IMR-90 (cell line): ENCODE measurements around the gene LRRC47. TPM values are rescaled to one million over a fixed set of nuclear protein-coding genes. Genes with fewer than 3 reads are reported as not detected.

Source experiments
- ATAC-seq: fragments of 200-7000 bp; cut with Tn5 transposase; 2 replicates; pipeline ENCODE4 v1.9.1; 2020; ENCODE audit warnings: low read depth, mild to moderate bottlenecking, moderate library complexity
- BruUV-seq: library from RNA; stranded (reverse); fragments of 400-500 nt; replicated peaks from 2 replicates; lab custom pipeline; 2021; lab: Mats Ljungman, UMichigan
- CTCF ChIA-PET: fragments of 300-600 bp; formaldehyde crosslinking; extraction: SDS; loops from one replicate; lab custom pipeline; 2021; ENCODE audit warnings: antibody characterized with exemption; lab: Yijun Ruan, JAX
- POLR2A ChIA-PET: fragments of 300-600 bp; sonication (Branson Sonifier 250); formaldehyde crosslinking; loops from one replicate; lab custom pipeline; 2022; ENCODE audit warnings: antibody characterized with exemption; ENCODE audit not compliant: unreplicated experiment; lab: Charles Lee
- DNase-seq: peaks from one replicate; pipeline ENCODE4 v3.0.0; 2013
- H2AFZ ChIP-seq: replicated peaks from 2 replicates; pipeline ENCODE3; 2013; ENCODE audit warnings: low read length, mild to moderate bottlenecking; ENCODE audit not compliant: poor library complexity
- H2AK5ac ChIP-seq: 2 replicates; pipeline ENCODE4 v1.6.1; 2013; ENCODE audit warnings: low read depth, low read length, inconsistent platforms
- H2AK9ac ChIP-seq: replicated peaks from 2 replicates; pipeline ENCODE3; 2013; ENCODE audit warnings: mild to moderate bottlenecking, low read depth, low read length, moderate library complexity; ENCODE audit not compliant: poor library complexity
- H2BK120ac ChIP-seq: 2 replicates; pipeline ENCODE4 v1.6.1; 2013; ENCODE audit warnings: low read depth, low read length, inconsistent platforms
- H2BK15ac ChIP-seq: 3 replicates; pipeline ENCODE4 v1.6.1; 2013; ENCODE audit warnings: low read depth, low read length, inconsistent platforms
- H2BK20ac ChIP-seq: 2 replicates; pipeline ENCODE4 v1.6.1; 2013; ENCODE audit warnings: low read depth, mild to moderate bottlenecking, inconsistent platforms, low read length, moderate library complexity
- H2BK5ac ChIP-seq: 2 replicates; pipeline ENCODE4 v1.6.1; 2013; ENCODE audit warnings: mild to moderate bottlenecking, low read depth, low read length, inconsistent platforms; ENCODE audit not compliant: poor library complexity, severe bottlenecking
- H3K14ac ChIP-seq: replicated peaks from 2 replicates; pipeline ENCODE4 v1.6.1; 2013; ENCODE audit warnings: low read depth, low read length, inconsistent platforms
- H3K18ac ChIP-seq: 2 replicates; pipeline ENCODE4 v1.6.1; 2013; ENCODE audit warnings: low read depth, low read length, control low read depth
- H3K23ac ChIP-seq: 2 replicates; pipeline ENCODE4 v1.6.1; 2013; ENCODE audit warnings: low read depth, low read length, inconsistent platforms
- H3K27ac ChIP-seq: 2 replicates; pipeline ENCODE4 v1.5.1; 2013; ENCODE audit warnings: mild to moderate bottlenecking, control low read depth, low read length; ENCODE audit not compliant: insufficient read depth
- H3K27me3 ChIP-seq: 2 replicates; pipeline ENCODE4 v1.6.1; 2013; ENCODE audit warnings: low read length; ENCODE audit not compliant: control insufficient read depth, insufficient read depth
- H3K36me3 ChIP-seq: 2 replicates; pipeline ENCODE4 v1.6.1; 2013; ENCODE audit warnings: low read length, mixed read lengths; ENCODE audit not compliant: control insufficient read depth, insufficient read depth
- H3K4ac ChIP-seq: 2 replicates; pipeline ENCODE4 v1.6.1; 2013; ENCODE audit warnings: low read depth, low read length, inconsistent platforms
- H3K4me1 ChIP-seq: 2 replicates; pipeline ENCODE4 v1.6.1; 2013; ENCODE audit warnings: low read length, mixed read lengths; ENCODE audit not compliant: control insufficient read depth, insufficient read depth
- H3K4me2 ChIP-seq: 2 replicates; pipeline ENCODE4 v1.6.1; 2013; ENCODE audit warnings: low read depth, mild to moderate bottlenecking, control low read depth, low read length, moderate library complexity
- H3K4me3 ChIP-seq: 2 replicates; pipeline ENCODE4 v1.5.1; 2013; ENCODE audit warnings: low read depth, mild to moderate bottlenecking, control low read depth, low read length, moderate library complexity; ENCODE audit not compliant: insufficient read depth
- H3K56ac ChIP-seq: 2 replicates; pipeline ENCODE4 v1.6.1; 2013; ENCODE audit warnings: low read length, inconsistent platforms; ENCODE audit not compliant: insufficient read depth; ENCODE audit errors: extremely low read depth
- H3K79me1 ChIP-seq, 2 experiments: 2 replicates each; pipeline ENCODE4 v1.6.1; 2013; ENCODE audit warnings: low read length in 2 of 2, inconsistent platforms in 1 of 2, low read depth in 1 of 2
- H3K9ac ChIP-seq: 2 replicates; pipeline ENCODE4 v1.6.1; 2013; ENCODE audit warnings: low read depth, low read length, control low read depth
- H3K9me1 ChIP-seq: 2 replicates; pipeline ENCODE4 v1.6.1; 2013; ENCODE audit warnings: low read length, inconsistent platforms; ENCODE audit not compliant: insufficient read depth
- H3K9me3 ChIP-seq: 2 replicates; pipeline ENCODE4 v1.6.1; 2013; ENCODE audit warnings: low read length; ENCODE audit not compliant: control insufficient read depth, insufficient read depth
- H4K20me1 ChIP-seq: 2 replicates; pipeline ENCODE4 v1.6.1; 2013; ENCODE audit warnings: low read length, inconsistent platforms; ENCODE audit not compliant: insufficient read depth
- H4K5ac ChIP-seq: 2 replicates; pipeline ENCODE4 v1.6.1; 2013; ENCODE audit warnings: mild to moderate bottlenecking, low read depth, low read length, control low read depth
- H4K8ac ChIP-seq, 2 experiments: 2 replicates each; pipeline ENCODE4 v1.6.1; 2013; ENCODE audit warnings: low read depth in 2 of 2, low read length in 2 of 2, control low read depth in 1 of 2, inconsistent platforms in 1 of 2
- H4K91ac ChIP-seq: 2 replicates; pipeline ENCODE4 v1.6.1; 2013; ENCODE audit warnings: low read depth, low read length, inconsistent platforms; ENCODE audit not compliant: insufficient read depth
- CEBPB ChIP-seq: IDR thresholded peaks from 2 replicates; pipeline ENCODE4 v1.6.1; 2012; ENCODE audit warnings: low read depth, low read length, improper control_type of control experiment
- CHD1 ChIP-seq: IDR thresholded peaks from 2 replicates; pipeline ENCODE4 v1.6.1; 2012; ENCODE audit warnings: low read depth, low read length, improper control_type of control experiment
- CTCF ChIP-seq: conservative IDR thresholded peaks from 2 replicates; pipeline ENCODE4 v1.5.1; 2012; ENCODE audit warnings: mild to moderate bottlenecking, low read depth, low read length, improper control_type of control experiment
- FOS ChIP-seq: fragments of 150-350 bp; IDR thresholded peaks from 2 replicates; pipeline ENCODE4 v1.6.1; 2016; ENCODE audit warnings: low read depth, low read length
- MAFK ChIP-seq: IDR thresholded peaks from 2 replicates; pipeline ENCODE4 v1.6.1; 2012; ENCODE audit warnings: low read depth, low read length, improper control_type of control experiment
- MXI1 ChIP-seq: IDR thresholded peaks from 2 replicates; pipeline ENCODE4 v1.6.1; 2012; ENCODE audit warnings: low read depth, mild to moderate bottlenecking, low read length, moderate library complexity, borderline replicate concordance
- NFE2L2 ChIP-seq: fragments of 150-350 bp; IDR thresholded peaks from 2 replicates; pipeline ENCODE4 v1.6.1; 2016; ENCODE audit warnings: low read depth, mild to moderate bottlenecking, low read length
- RCOR1 ChIP-seq: IDR thresholded peaks from 2 replicates; pipeline ENCODE4 v1.6.1; 2012; ENCODE audit warnings: mild to moderate bottlenecking, low read length, improper control_type of control experiment; ENCODE audit not compliant: insufficient replicate concordance
- SMC3 ChIP-seq: fragments of 150-350 bp; IDR thresholded peaks from 2 replicates; pipeline ENCODE4 v1.6.1; 2016; ENCODE audit warnings: low read depth, mild to moderate bottlenecking, antibody characterized with exemption, low read length, moderate library complexity
- WGBS, 2 experiments: methylation state at CpG; one replicate each; pipeline versions ENCODE4 v1.1.5 to v1.1.7; 2013; ENCODE audit warnings: missing lambda C conversion rate in 2 of 2; ENCODE audit not compliant: insufficient read length in 1 of 2; ENCODE audit errors: extremely low coverage in 2 of 2; 5-methylcytosine and 5-hydroxymethylcytosine counted together
- dilution Hi-C: fragments of 300-500 bp; cut with HindIII; formaldehyde crosslinking; loops from one replicate; pipeline ENCODE4 v1.14.3; 2018; ENCODE audit warnings: low sequenced_read_pairs; ENCODE audit not compliant: unreplicated experiment
- in situ Hi-C: fragments of 300-500 bp; cut with MboI; formaldehyde crosslinking; loops from 3 replicates; pipeline ENCODE4 v1.14.3; 2019; ENCODE audit warnings: low sequenced_read_pairs, inconsistent platforms, mixed read lengths
- intact Hi-C: fragments of 100-400 bp; cut with micrococcal nuclease; formaldehyde crosslinking; loops from 2 replicates; pipeline ENCODE4 v1.10.0; 2022
- polyA plus RNA-seq, 3 experiments: library from polyadenylated mRNA; depleted of rRNA; stranded (reverse); fragments of >200 nt; gene quantifications; 2 replicates each; pipeline ENCODE4 v1.2.3, GENCODE V29; 2012; ENCODE audit warnings: low replicate concordance in 1 of 3
- total RNA-seq: library from RNA; depleted of rRNA; stranded (reverse); fragments of >200 nt; gene quantifications from 2 replicates; pipeline ENCODE4 v1.2.3, GENCODE V29; 2012
- TF ChIP-seq, protein P1 (sequence below): fragments of 150-350 bp; IDR thresholded peaks from 2 replicates; pipeline ENCODE4 v1.6.1; 2017; ENCODE audit warnings: mild to moderate bottlenecking, antibody characterized with exemption, low read length, low read depth
- TF ChIP-seq, protein P2 (sequence below): fragments of 150-350 bp; IDR thresholded peaks from 2 replicates; pipeline ENCODE4 v1.6.1; 2016; ENCODE audit warnings: low read depth, mild to moderate bottlenecking, low read length, moderate library complexity, borderline replicate concordance

Gene LRRC47
- total and polyA plus RNA-seq, 2 of the 4 experiments (the other 2 are of a cell fraction): 15.2 to 19.7 TPM

DNA sequence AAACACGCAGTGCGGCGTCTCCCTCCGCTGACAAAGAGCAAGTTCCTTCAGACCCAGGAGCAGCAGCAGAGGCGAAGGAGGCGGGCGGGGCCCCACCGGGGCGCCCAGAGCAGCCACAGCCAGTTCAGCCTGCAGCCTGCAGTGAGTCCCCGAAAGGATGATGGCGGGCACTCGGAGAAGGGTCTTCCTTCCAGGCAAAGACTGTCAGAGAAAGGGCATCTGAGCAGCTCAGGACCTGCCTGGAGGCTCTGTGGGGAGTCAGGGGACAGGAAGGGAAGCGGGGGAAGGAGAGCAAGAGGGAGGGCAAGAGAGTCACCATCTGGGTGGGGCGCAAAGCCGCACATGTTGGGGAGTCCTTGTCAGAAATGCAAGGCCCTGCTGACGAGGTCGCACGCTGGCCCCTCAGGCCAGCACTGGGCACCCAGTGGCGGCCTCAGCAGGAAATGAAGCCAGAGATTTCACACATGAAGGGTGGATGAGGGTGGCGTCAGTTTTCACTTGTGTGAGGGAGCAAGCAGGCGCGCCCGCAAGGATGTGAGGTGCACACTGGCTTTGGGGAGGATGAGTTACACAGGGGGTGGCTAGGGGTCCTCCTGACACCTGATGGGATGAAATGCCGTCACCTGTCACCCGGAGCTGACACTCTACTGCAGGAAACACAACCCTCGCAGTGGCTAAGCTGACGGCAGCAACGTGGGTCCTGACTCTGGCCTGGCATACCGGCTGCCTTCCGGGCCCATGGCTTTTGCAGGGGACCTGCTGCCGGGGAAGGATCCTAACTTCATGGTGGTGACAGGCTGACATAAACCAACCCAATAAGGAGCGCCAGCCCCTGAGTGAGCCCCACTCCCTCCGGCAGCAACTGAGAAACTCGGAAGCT is 6.6 kb downstream of the LRRC47 start (continued):
- TF ChIP-seq FOS: no peak

- Histone ChIP-seq H3K9ac (no peak overlapping the region), H2AK9ac (no peak overlapping the region), H4K20me1 (peaks cover 56% of the 10 kb centered on the region), H3K4me2 (no peak overlapping the region), H3K56ac (no peak overlapping the region), H3K14ac (no peak overlapping the region), H3K18ac (no peak overlapping the region), H4K5ac (no peak overlapping the region), H2BK5ac (no peak overlapping the region), H3K79me1 (peaks cover 14 to 46% of the 10 kb centered on the region in 2 experiments), H3K4me1 (peaks cover 3% of the 10 kb centered on the region; the same call in 1 of the 2 replicates), H3K9me1 (no peaks in the 10 kb centered on the region; the same call in 1 of the 2 replicates), H2BK15ac (no peak overlapping the region), H3K27ac (no peak overlapping the region), H2AFZ (no peak overlapping the region), H3K23ac (no peak overlapping the region), H2AK5ac (no peak overlapping the region), H3K9me3 (no peaks in the 10 kb centered on the region), H3K4me3 (no peak overlapping the region), H2BK20ac (no peak overlapping the region), H2BK120ac (no peak overlapping the region), H3K4ac (no peak overlapping the region), H4K91ac (no peak overlapping the region), H3K36me3 (peaks cover 50% of the 10 kb centered on the region), H4K8ac (no peak overlapping the region), H3K27me3 (no peaks in the 10 kb centered on the region)
- intact Hi-C loops (no loop called here), in situ Hi-C loops (no loop called here), dilution Hi-C loops (no loop called here)
- POLR2A ChIA-PET: no interaction called here
- 94% methylated on average over 11 of the region's 16 CpGs; no CpG with 5 or more reads in 1 of the 2 experiments for WGBS, 2 experiments
- no peak for DNase-seq
- CTCF ChIA-PET: no interaction called here
- ATAC-seq: no peak
- no TSS peak for BruUV-seq
- TF ChIP-seq, protein P1, sequence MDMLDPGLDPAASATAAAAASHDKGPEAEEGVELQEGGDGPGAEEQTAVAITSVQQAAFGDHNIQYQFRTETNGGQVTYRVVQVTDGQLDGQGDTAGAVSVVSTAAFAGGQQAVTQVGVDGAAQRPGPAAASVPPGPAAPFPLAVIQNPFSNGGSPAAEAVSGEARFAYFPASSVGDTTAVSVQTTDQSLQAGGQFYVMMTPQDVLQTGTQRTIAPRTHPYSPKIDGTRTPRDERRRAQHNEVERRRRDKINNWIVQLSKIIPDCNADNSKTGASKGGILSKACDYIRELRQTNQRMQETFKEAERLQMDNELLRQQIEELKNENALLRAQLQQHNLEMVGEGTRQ: no peak
- TF ChIP-seq CTCF (no peak), CHD1 (no peak), CEBPB (no peak), SMC3 (no peak), RCOR1 (no peak), MXI1 (no peak), MAFK (no peak), NFE2L2 (no peak)
- TF ChIP-seq, protein P2, sequence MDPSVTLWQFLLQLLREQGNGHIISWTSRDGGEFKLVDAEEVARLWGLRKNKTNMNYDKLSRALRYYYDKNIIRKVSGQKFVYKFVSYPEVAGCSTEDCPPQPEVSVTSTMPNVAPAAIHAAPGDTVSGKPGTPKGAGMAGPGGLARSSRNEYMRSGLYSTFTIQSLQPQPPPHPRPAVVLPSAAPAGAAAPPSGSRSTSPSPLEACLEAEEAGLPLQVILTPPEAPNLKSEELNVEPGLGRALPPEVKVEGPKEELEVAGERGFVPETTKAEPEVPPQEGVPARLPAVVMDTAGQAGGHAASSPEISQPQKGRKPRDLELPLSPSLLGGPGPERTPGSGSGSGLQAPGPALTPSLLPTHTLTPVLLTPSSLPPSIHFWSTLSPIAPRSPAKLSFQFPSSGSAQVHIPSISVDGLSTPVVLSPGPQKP: no peak
These were observed 7.4 kb downstream of the LRRC47 start for GRCh38 chr1:3788756-3789420.
